HepG2 (cell line): ENCODE measurements around the gene PPP1R13B. TPM values are rescaled to one million over a fixed set of nuclear protein-coding genes. Genes with fewer than 3 reads are reported as not detected.

ENCODE experiments used
- ADNP ChIP-seq: sonication (generic); formaldehyde crosslinking; IDR thresholded peaks from 2 replicates; pipeline ENCODE4 v1.4.0; 2020; ENCODE audit warnings: missing genetic modification reagents
- CREBL2 ChIP-seq: sonication (generic); formaldehyde crosslinking; IDR thresholded peaks from 2 replicates; pipeline ENCODE4 v1.8.1; 2023; ENCODE audit warnings: missing genetic modification reagents, mild to moderate bottlenecking, borderline replicate concordance
- GATAD1 ChIP-seq: IDR thresholded peaks from 2 replicates; pipeline ENCODE4 v1.6.1; 2016; ENCODE audit warnings: missing genetic modification reagents, missing compliant biosample characterization
- IKZF5 ChIP-seq: IDR thresholded peaks from 2 replicates; pipeline ENCODE4 v1.6.1; 2018; ENCODE audit warnings: missing genetic modification reagents, mild to moderate bottlenecking, missing compliant biosample characterization
- JUND ChIP-seq: sonication (generic); formaldehyde crosslinking; IDR thresholded peaks from 2 replicates; pipeline ENCODE4 v1.8.0; 2022; ENCODE audit warnings: mild to moderate bottlenecking, missing genetic modification reagents
- MEIS1 ChIP-seq: sonication (generic); formaldehyde crosslinking; IDR thresholded peaks from 2 replicates; pipeline ENCODE4 v1.9.0; 2021; ENCODE audit warnings: mild to moderate bottlenecking, missing genetic modification reagents, moderate library complexity, borderline replicate concordance
- NFYC ChIP-seq: IDR thresholded peaks from 2 replicates; pipeline ENCODE4 v1.6.1; 2016; ENCODE audit warnings: missing genetic modification reagents, missing compliant biosample characterization
- PHF5A ChIP-seq: IDR thresholded peaks from one replicate; pipeline ENCODE4 v1.6.1; 2018; ENCODE audit warnings: low read depth, missing genetic modification reagents; ENCODE audit not compliant: unreplicated experiment
- POGZ ChIP-seq: sonication (generic); formaldehyde crosslinking; IDR thresholded peaks from 2 replicates; pipeline ENCODE4 v1.4.0; 2020; ENCODE audit warnings: mild to moderate bottlenecking, missing genetic modification reagents
- SNAPC2 ChIP-seq: sonication (generic); formaldehyde crosslinking; IDR thresholded peaks from 2 replicates; pipeline ENCODE4 v1.8.1; 2022; ENCODE audit warnings: mild to moderate bottlenecking, missing genetic modification reagents
- SNAPC5 ChIP-seq: sonication (generic); formaldehyde crosslinking; IDR thresholded peaks from 2 replicates; pipeline ENCODE4 v1.8.1; 2023; ENCODE audit warnings: mild to moderate bottlenecking, missing genetic modification reagents, borderline replicate concordance
- SP1 ChIP-seq, 2 experiments: fragments of 450-650 bp in 1 of 2; sonication (generic) in 1 of 2; formaldehyde crosslinking in 1 of 2; IDR thresholded peaks; 2 replicates each; pipeline versions ENCODE4 v1.4.0 to v1.6.1; 2016 to 2020; ENCODE audit warnings: missing genetic modification reagents in 1 of 2
- SP2 ChIP-seq: sonication (generic); formaldehyde crosslinking; IDR thresholded peaks from 2 replicates; pipeline ENCODE4 v1.5.1; 2020; ENCODE audit warnings: mild to moderate bottlenecking, missing genetic modification reagents
- TGIF2 ChIP-seq: IDR thresholded peaks from 2 replicates; pipeline ENCODE4 v1.6.1; 2016; ENCODE audit warnings: control low read depth, missing compliant biosample characterization
- TIGD3 ChIP-seq: sonication (generic); formaldehyde crosslinking; IDR thresholded peaks from 2 replicates; pipeline ENCODE4 v1.5.1; 2020; ENCODE audit warnings: mild to moderate bottlenecking, missing genetic modification reagents, borderline replicate concordance
- ZFP62 ChIP-seq: sonication (generic); formaldehyde crosslinking; IDR thresholded peaks from 2 replicates; pipeline ENCODE4 v1.4.0; 2020; ENCODE audit warnings: missing genetic modification reagents
- ZNF24 ChIP-seq: fragments of 450-650 bp; IDR thresholded peaks from 2 replicates; pipeline ENCODE4 v1.6.1; 2017; ENCODE audit warnings: antibody characterized with exemption, mild to moderate bottlenecking
- ZNF704 ChIP-seq: sonication (generic); formaldehyde crosslinking; IDR thresholded peaks from 2 replicates; pipeline ENCODE4 v1.8.1; 2023; ENCODE audit warnings: mild to moderate bottlenecking, inconsistent platforms, moderate library complexity, missing genetic modification reagents, borderline replicate concordance
- ZNF781 ChIP-seq: sonication (generic); formaldehyde crosslinking; IDR thresholded peaks from 2 replicates; pipeline ENCODE4 v1.5.1; 2020; ENCODE audit warnings: borderline replicate concordance, mild to moderate bottlenecking, missing genetic modification reagents; ENCODE audit errors: not compliant biosample characterization
- polyA plus RNA-seq, 8 experiments: library from polyadenylated mRNA; depleted of rRNA in 3 of 8; stranded (reverse) in 7 of 8; unstranded in 1 of 8; fragments of >200 nt; fragmentation: Illumina TruSeq in 4 of 8; extraction: Trizol in 4 of 8; gene quantifications; 2 replicates each; pipeline versions ENCODE4 v1.2.1 to v1.2.3, GENCODE V29; 2011 to 2016; ENCODE audit warnings: low read depth in 4 of 8, missing spikeins in 1 of 8, mixed read lengths in 1 of 8; ENCODE audit not compliant: insufficient read depth in 1 of 8
- total RNA-seq, 5 experiments: library from RNA; depleted of rRNA; stranded (reverse); fragments of >200 nt; fragmentation: Illumina TruSeq; extraction: Trizol; gene quantifications; 2 replicates each; pipeline ENCODE4 v1.2.3, GENCODE V29; 2016; ENCODE audit warnings: low read depth in 1 of 5
- TF ChIP-seq, protein P1 (sequence below): IDR thresholded peaks from 2 replicates; pipeline ENCODE4 v1.6.1; 2016; ENCODE audit warnings: low read depth
- TF ChIP-seq, protein P2 (sequence below): sonication (generic); formaldehyde crosslinking; IDR thresholded peaks from 2 replicates; pipeline ENCODE4 v1.4.0; 2020; ENCODE audit warnings: missing genetic modification reagents

The PPP1R13B gene
- total and polyA plus RNA-seq, 2 of the 13 experiments (the other 11 are each of a cell fraction or from before 2014, with no cell fraction given), result 4.6 to 9.4 TPM

- TF ChIP-seq TIGD3 (CRISPR knock-in tag), result no peak
- TF ChIP-seq, protein P1, sequence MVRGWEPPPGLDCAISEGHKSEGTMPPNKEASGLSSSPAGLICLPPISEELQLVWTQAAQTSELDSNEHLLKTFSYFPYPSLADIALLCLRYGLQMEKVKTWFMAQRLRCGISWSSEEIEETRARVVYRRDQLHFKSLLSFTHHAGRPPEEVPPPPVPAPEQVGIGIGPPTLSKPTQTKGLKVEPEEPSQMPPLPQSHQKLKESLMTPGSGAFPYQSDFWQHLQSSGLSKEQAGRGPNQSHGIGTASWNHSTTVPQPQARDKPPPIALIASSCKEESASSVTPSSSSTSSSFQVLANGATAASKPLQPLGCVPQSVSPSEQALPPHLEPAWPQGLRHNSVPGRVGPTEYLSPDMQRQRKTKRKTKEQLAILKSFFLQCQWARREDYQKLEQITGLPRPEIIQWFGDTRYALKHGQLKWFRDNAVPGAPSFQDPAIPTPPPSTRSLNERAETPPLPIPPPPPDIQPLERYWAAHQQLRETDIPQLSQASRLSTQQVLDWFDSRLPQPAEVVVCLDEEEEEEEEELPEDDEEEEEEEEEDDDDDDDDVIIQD (CRISPR knock-in tag), result no peak; the same call in 1 of the 2 replicates
- TF ChIP-seq SNAPC2 (CRISPR knock-in tag), result no peak
- no peak for TF ChIP-seq SP1 (IDR thresholded peaks at IDR 0.05)
- no peak for TF ChIP-seq SP1 (CRISPR knock-in tag; IDR thresholded peaks at IDR 0.05)
- no peak for TF ChIP-seq CREBL2 (CRISPR knock-in tag)
- TF ChIP-seq ZFP62, result no peak
- no peak for TF ChIP-seq MEIS1 (CRISPR knock-in tag)
- TF ChIP-seq ZNF704, result no peak
- no peak for TF ChIP-seq ZNF24
- no peak for TF ChIP-seq PHF5A (CRISPR knock-in tag)
- no peak for TF ChIP-seq NFYC (CRISPR knock-in tag)
- TF ChIP-seq, protein P2, sequence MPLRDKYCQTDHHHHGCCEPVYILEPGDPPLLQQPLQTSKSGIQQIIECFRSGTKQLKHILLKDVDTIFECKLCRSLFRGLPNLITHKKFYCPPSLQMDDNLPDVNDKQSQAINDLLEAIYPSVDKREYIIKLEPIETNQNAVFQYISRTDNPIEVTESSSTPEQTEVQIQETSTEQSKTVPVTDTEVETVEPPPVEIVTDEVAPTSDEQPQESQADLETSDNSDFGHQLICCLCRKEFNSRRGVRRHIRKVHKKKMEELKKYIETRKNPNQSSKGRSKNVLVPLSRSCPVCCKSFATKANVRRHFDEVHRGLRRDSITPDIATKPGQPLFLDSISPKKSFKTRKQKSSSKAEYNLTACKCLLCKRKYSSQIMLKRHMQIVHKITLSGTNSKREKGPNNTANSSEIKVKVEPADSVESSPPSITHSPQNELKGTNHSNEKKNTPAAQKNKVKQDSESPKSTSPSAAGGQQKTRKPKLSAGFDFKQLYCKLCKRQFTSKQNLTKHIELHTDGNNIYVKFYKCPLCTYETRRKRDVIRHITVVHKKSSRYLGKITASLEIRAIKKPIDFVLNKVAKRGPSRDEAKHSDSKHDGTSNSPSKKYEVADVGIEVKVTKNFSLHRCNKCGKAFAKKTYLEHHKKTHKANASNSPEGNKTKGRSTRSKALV (CRISPR knock-in tag), result no peak; the same call in 1 of the 2 replicates
- TF ChIP-seq JUND (CRISPR knock-in tag), result no peak
- no peak for TF ChIP-seq ADNP
- no peak for TF ChIP-seq TGIF2 (CRISPR knock-in tag)
- TF ChIP-seq ZNF781 (CRISPR knock-in tag), result no peak
- no peak; the same call in 1 of the 2 replicates for TF ChIP-seq IKZF5 (CRISPR knock-in tag)
- TF ChIP-seq SNAPC5 (CRISPR knock-in tag), result no peak
- TF ChIP-seq GATAD1, result peak; percentile 39; the same call in 1 of the 2 replicates
- TF ChIP-seq SP2, result no peak
- no peak for TF ChIP-seq POGZ (CRISPR knock-in tag)
Measured at GRCh38 chr14:103854822-103855733, 7.7 kb upstream of the PPP1R13B start (continued).
